Measurements from ENCODE around the gene POM121L2. TPM values are rescaled to one million over a fixed set of nuclear protein-coding genes. Genes with fewer than 3 reads are reported as not detected.

Gene POM121L2
- total and polyA plus RNA-seq, 9 of the 15 experiments (the other 6 are each of a cell fraction or from before 2014, with no cell fraction given) = 0.23 to 0.45 TPM; not detected in 7

DNA sequence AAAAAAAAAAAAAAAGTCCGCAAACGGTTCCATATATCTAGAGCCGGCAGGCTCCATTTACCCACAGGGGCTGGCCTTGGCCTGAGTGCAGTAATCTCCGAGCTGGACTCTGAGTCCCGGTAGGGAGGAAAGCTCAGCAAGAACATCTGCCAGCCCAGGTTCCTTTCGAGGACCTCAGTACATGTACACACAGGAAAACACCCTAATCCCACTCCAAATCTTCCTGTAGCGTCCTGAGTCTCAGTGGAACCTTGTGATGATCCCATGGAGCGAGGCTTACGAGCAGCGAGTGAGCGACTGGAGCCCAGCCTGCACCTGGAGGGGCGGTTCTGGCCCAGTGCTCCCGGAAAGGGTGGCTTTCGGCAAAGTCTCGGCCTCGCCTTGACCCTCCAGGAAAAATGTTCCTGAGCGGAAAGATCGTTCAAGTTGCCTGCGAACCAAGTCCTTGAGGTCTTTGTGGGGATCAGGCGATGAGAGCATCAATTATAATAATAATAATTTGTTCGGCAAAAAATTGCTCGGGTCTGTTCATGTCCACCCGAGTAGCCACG, 32.5 kb downstream of the POM121L2 start (continued):
- TF ChIP-seq, protein P1, sequence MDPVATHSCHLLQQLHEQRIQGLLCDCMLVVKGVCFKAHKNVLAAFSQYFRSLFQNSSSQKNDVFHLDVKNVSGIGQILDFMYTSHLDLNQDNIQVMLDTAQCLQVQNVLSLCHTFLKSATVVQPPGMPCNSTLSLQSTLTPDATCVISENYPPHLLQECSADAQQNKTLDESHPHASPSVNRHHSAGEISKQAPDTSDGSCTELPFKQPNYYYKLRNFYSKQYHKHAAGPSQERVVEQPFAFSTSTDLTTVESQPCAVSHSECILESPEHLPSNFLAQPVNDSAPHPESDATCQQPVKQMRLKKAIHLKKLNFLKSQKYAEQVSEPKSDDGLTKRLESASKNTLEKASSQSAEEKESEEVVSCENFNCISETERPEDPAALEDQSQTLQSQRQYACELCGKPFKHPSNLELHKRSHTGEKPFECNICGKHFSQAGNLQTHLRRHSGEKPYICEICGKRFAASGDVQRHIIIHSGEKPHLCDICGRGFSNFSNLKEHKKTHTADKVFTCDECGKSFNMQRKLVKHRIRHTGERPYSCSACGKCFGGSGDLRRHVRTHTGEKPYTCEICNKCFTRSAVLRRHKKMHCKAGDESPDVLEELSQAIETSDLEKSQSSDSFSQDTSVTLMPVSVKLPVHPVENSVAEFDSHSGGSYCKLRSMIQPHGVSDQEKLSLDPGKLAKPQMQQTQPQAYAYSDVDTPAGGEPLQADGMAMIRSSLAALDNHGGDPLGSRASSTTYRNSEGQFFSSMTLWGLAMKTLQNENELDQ (CRISPR knock-in tag; IDR thresholded peaks at IDR 0.05; ENCODE audit: borderline replicate concordance) = no peak
- TF ChIP-seq, protein P2, sequence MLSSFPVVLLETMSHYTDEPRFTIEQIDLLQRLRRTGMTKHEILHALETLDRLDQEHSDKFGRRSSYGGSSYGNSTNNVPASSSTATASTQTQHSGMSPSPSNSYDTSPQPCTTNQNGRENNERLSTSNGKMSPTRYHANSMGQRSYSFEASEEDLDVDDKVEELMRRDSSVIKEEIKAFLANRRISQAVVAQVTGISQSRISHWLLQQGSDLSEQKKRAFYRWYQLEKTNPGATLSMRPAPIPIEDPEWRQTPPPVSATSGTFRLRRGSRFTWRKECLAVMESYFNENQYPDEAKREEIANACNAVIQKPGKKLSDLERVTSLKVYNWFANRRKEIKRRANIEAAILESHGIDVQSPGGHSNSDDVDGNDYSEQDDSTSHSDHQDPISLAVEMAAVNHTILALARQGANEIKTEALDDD (IDR thresholded peaks at IDR 0.05) = no peak
- TF ChIP-seq POLR2B (IDR thresholded peaks at IDR 0.05; ENCODE audit: low read depth, partially characterized antibody) (no peak), TBP (optimal IDR thresholded peaks at IDR 0.05; ENCODE audit: low read depth, low read length) (no peak), MTA1 (IDR thresholded peaks at IDR 0.05; ENCODE audit: borderline replicate concordance) (no peak), SRSF9 (IDR thresholded peaks at IDR 0.05; ENCODE audit: borderline replicate concordance, low read depth, low read length) (no peak), SLC30A9 (CRISPR knock-in tag; IDR thresholded peaks at IDR 0.05) (no peak), STAT5A (IDR thresholded peaks at IDR 0.05; ENCODE audit: borderline replicate concordance, low read length) (no peak), ZNF408 (CRISPR knock-in tag; IDR thresholded peaks at IDR 0.05; ENCODE audit: low read depth) (no peak), ZNF124 (CRISPR knock-in tag; IDR thresholded peaks at IDR 0.05) (no peak), ZNF79 (CRISPR knock-in tag; IDR thresholded peaks at IDR 0.05; ENCODE audit: low read depth) (no peak), SMAD2 (IDR thresholded peaks at IDR 0.05; ENCODE audit: low read depth, low read length) (no peak), NCOA4 (IDR thresholded peaks at IDR 0.05; ENCODE audit: partially characterized antibody) (no peak)
- TF ChIP-seq, protein P3, sequence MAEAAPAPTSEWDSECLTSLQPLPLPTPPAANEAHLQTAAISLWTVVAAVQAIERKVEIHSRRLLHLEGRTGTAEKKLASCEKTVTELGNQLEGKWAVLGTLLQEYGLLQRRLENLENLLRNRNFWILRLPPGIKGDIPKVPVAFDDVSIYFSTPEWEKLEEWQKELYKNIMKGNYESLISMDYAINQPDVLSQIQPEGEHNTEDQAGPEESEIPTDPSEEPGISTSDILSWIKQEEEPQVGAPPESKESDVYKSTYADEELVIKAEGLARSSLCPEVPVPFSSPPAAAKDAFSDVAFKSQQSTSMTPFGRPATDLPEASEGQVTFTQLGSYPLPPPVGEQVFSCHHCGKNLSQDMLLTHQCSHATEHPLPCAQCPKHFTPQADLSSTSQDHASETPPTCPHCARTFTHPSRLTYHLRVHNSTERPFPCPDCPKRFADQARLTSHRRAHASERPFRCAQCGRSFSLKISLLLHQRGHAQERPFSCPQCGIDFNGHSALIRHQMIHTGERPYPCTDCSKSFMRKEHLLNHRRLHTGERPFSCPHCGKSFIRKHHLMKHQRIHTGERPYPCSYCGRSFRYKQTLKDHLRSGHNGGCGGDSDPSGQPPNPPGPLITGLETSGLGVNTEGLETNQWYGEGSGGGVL (CRISPR knock-in tag; IDR thresholded peaks at IDR 0.05) = no peak
- TF ChIP-seq, protein P4, sequence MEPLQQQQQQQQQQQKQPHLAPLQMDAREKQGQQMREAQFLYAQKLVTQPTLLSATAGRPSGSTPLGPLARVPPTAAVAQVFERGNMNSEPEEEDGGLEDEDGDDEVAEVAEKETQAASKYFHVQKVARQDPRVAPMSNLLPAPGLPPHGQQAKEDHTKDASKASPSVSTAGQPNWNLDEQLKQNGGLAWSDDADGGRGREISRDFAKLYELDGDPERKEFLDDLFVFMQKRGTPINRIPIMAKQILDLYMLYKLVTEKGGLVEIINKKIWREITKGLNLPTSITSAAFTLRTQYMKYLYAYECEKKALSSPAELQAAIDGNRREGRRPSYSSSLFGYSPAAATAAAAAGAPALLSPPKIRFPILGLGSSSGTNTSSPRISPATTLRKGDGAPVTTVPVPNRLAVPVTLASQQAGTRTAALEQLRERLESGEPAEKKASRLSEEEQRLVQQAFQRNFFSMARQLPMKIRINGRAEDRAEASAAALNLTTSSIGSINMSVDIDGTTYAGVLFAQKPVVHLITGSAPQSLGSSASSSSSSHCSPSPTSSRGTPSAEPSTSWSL (CRISPR knock-in tag; IDR thresholded peaks at IDR 0.05; ENCODE audit: borderline replicate concordance) = no peak
- TF ChIP-seq, protein P5, sequence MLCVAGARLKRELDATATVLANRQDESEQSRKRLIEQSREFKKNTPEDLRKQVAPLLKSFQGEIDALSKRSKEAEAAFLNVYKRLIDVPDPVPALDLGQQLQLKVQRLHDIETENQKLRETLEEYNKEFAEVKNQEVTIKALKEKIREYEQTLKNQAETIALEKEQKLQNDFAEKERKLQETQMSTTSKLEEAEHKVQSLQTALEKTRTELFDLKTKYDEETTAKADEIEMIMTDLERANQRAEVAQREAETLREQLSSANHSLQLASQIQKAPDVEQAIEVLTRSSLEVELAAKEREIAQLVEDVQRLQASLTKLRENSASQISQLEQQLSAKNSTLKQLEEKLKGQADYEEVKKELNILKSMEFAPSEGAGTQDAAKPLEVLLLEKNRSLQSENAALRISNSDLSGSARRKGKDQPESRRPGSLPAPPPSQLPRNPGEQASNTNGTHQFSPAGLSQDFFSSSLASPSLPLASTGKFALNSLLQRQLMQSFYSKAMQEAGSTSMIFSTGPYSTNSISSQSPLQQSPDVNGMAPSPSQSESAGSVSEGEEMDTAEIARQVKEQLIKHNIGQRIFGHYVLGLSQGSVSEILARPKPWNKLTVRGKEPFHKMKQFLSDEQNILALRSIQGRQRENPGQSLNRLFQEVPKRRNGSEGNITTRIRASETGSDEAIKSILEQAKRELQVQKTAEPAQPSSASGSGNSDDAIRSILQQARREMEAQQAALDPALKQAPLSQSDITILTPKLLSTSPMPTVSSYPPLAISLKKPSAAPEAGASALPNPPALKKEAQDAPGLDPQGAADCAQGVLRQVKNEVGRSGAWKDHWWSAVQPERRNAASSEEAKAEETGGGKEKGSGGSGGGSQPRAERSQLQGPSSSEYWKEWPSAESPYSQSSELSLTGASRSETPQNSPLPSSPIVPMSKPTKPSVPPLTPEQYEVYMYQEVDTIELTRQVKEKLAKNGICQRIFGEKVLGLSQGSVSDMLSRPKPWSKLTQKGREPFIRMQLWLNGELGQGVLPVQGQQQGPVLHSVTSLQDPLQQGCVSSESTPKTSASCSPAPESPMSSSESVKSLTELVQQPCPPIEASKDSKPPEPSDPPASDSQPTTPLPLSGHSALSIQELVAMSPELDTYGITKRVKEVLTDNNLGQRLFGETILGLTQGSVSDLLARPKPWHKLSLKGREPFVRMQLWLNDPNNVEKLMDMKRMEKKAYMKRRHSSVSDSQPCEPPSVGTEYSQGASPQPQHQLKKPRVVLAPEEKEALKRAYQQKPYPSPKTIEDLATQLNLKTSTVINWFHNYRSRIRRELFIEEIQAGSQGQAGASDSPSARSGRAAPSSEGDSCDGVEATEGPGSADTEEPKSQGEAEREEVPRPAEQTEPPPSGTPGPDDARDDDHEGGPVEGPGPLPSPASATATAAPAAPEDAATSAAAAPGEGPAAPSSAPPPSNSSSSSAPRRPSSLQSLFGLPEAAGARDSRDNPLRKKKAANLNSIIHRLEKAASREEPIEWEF (CRISPR knock-in tag; IDR thresholded peaks at IDR 0.05) = no peak
